GM18907 (cell line): ENCODE measurements around the gene ZBTB11.
"Not testable (repeated sequence)": the region's sequence is repeated elsewhere in the genome, so short reads cannot be mapped to it uniquely, and the experiment has no call there.

Experiments used
- ATAC-seq: cut with Tn5 transposase; IDR thresholded peaks from one replicate; pipeline ENCODE4 v1.9.1; 2021; ENCODE audit warnings: mild to moderate bottlenecking, moderate library complexity; ENCODE audit not compliant: unreplicated experiment

ZBTB11 gene

DNA sequence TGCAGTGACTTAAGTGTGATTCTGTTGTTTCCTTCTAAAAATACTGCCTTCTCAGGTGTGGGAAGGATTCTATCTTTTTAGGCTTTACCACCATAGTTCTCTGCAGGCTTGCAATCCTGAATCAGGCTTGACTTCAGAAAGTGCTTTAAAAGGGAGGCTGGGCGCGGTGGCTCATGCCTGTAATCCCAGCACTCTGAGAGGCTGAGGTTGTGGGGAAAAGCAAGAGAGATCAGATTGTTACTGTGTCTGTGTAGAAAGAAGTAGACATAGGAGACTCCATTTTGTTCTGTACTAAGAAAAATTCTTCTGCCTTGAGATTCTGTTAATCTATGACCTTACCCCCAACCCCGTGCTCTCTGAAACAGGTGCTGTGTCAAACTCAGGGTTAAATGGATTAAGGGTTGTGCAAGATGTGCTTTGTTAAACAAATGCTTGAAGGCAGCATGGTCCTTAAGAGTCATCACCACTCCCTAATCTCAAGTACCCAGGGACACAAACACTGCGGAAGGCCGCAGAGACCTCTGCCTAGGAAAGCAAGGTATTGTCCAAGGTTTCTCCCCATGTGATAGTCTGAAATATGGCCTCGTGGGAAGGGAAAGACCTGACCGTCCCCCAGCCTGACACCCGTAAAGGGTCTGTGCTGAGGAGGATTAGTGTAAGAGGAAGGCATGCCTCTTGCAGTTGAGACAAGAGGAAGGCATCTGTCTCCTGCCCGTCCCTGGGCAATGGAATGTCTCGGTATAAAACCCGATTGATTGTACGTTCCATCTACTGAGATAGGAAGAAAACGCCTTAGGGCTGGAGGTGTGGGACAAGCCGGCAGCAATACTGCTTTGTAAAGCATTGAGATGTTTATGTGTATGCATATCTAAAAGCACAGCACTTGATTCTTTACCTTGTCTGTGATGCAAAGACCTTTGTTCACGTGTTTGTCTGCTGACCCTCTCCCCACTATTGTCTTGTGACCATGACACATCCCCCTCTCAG, 15.0 kb upstream of the ZBTB11 start:
- ATAC-seq = not testable (repeated sequence)

DNA sequence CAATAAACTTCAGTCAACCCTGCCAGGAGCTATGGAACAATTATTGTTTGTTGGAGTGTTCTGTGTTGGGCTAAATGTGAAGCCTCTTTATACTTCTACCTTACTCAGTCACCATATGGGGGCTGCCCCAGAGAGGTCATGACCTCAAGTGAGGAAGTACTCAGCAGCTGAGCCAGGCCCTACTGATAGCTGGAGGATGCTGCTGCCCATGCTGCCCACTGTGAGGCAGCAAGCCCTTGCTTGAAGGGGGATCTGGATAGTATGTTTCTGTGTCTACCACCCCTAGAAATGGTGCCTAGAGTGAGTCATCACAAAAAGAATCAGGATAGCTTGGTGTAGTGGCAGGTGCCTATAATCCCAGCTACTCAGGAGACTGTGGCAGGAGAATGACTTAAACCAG, 14.0 kb upstream of the ZBTB11 start:
- ATAC-seq = peak; percentile 53

DNA sequence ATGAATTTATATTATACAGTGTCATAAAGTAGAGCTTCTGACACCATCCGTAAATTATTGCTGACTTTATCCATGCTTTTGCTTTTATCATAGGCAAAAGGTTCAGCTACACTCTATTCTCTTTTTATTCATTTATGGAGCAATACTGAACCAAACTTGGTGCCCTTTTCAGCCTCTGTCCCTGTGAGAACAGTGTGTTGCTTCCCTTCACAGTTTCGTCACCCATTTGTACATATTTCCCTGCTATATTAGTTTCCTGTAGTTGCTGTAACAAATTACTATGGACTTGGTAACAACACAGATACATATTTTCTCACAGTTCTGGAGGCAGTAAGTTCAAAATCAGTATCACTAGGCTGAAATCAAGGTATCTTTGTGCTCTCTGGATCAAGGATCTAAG, 12.4 kb upstream of the ZBTB11 start:
- no peak for ATAC-seq

DNA sequence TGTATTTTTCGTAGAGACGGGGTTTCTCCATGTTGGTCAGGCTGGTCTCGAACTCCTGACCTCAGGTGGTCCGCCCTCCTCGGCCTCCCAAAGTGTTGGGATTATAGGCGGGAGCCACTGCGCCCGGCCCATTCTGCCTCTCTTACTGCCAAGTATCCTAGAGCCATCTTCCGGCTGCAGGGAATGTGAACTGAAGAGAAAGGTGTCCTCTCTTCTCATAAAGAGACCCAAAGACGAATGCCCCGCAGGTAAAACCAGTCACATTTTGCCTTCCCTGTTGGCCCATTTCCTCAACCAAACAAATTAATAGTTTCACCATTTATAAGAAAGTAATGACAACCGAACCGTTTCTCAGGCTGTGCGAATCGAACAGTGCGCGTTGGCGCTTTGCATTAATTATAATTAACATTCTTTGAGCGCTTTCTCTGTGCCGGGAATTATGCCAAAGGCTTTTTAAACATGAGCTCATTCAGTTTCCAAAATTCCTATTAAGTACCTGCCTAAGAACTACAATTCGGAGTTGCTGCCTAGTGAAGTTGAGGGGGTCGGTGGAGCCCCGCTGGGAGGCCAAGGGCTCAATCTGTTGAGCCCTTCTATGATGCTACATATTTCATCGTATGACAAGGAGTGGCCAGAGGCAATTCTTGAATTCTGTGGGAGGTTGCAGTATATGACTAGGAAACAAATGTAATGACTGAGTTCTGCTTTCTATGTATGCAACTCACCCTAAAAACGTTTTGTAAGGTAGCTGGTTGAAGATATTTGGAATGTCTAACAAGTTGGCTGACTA, 10.4 kb upstream of the ZBTB11 start:
- no peak for ATAC-seq

DNA sequence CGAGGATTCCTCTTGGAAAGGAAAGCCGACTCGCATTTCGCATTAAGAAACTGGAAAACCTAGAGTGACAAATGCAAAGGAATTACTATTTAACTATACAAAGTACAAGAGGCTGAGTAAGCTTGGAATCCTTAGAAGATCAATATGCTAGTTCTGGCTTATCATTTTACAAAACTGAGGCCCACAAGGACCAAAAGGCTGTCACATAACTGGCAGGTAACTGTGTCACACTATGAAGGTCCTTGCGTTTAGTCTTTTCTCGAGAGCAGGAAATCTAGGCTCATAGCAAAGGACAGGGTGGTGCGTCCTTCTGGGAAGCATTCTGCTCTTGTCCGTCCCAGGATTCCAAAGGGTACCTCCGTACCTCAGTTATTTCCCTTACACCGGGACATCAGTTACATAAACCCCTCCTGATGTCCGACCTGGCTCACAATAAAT, 9.0 kb upstream of the ZBTB11 start:
- ATAC-seq = no peak

DNA sequence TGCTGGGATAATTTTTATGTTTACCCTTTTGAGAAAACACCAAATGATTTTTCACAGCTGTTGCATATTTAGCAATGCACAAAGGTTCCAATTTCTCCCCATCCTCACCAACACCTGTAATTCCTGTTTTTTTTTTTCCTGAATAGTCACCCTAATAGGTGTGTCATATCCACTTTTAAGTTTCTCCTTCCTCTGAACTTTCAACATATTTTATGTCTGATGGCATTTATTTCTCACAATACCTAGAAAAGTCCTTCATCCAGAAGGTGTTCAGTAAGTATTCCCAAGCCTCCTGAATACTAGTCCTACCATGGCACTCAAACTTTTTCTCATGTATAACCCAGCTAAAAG, 8.1 kb upstream of the ZBTB11 start:
- ATAC-seq = no peak

DNA sequence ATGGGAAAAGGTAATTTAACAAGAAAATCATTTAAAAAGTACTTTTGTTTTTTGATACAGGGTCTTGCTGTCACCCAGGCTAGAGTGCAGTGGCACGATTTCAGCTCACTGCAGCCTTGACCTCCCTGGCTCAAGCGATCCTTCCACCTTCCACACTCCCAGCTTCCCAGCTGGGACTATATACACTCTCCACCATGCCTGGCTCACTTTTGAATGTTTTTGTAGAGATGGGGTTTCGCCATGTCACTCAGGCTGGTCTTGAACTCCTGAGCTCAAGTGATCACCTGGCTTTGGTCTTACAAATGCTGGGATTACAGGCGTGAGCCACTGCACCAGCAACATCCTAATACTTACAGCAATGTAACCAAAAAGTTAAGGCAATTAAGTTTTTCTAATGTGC, 3.5 kb upstream of the ZBTB11 start:
- ATAC-seq = no peak

DNA sequence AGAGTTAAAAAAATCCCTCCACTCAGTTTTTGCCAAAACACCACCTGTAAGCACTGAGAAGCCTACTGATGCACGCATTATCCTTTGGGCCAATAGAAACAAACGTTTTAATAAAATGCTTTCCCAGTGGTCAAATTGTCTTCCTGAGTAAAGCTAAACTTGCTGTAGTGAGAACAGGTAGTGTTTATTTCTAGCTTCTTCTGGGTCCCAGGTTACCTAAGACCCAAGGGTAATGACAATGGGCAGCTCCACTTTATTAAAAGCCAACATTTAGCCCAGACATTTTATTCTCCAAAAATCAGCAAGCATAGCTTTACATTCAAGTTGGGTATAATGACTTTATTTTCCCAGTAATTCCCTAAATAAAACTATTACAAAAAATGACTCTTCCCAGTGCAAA, 1.9 kb upstream of the ZBTB11 start:
- not testable (repeated sequence) for ATAC-seq

DNA sequence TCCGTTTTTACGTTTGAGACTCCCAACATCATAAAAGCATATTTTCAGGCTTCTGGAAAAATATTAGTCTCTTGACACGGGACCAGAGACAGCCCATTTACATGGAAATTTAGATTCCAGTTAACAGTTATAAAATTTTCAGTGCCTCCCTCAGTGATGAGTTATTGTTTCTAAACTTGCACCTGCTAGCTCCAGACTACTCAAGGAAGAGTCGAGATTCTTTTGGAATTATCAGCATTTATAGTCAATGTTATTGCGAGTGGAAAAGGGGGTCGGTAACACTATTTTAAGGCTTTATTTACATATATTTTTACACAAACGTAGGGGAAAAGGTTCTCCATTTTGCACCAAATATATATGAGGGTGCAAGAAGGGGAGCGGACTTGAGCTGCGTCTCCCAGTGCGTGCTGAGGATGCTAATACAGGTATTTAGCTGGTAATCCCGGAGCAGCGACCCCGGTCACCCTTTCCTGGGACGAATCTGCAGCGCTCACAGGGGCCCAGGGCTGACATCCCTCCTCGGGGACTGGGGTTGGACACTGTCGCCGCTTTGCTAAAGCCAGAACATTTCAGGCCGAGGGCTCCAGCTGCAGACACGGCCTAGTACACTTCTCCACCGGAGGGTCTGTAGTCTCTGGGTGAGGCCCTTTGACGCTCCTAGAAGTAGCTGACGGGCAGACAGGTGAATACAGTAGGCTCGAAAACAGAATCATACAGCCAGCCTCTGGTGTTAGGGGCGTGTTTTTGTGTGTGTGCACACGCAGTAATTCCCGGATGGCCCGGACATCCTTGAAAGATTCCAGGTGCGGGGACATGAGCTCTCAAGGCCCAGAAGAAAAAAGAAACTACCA, 729 bp upstream of the ZBTB11 start:
- ATAC-seq = no peak

DNA sequence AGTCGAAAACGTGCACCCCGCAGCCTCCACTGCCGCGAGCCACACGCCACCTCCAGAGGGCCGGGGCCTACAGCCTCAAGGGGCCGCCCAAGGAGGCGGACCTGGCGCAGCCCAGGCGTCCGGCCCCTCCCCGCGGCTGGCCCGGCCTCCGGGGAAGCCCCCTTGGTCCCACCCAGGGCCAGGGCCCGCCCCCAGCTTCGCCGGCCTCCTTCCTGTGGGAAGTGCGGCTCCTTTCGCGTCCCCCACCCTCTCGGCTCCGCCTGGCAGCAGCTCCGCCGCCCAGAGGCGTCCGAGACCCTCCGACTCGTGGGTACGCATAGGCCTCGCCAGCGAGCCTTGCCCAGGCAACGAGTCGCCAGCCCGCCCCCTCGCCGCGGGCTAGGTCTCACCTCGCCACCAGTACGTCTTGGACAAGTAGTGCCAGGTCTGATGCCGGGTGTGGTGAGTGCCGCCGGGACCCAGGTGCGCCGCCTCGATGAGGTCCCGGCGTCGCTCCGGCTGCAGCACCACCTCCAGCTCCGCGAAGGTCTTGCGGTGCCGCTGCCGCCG, 642 bp downstream of the ZBTB11 start:
- peak; percentile 87 for ATAC-seq

DNA sequence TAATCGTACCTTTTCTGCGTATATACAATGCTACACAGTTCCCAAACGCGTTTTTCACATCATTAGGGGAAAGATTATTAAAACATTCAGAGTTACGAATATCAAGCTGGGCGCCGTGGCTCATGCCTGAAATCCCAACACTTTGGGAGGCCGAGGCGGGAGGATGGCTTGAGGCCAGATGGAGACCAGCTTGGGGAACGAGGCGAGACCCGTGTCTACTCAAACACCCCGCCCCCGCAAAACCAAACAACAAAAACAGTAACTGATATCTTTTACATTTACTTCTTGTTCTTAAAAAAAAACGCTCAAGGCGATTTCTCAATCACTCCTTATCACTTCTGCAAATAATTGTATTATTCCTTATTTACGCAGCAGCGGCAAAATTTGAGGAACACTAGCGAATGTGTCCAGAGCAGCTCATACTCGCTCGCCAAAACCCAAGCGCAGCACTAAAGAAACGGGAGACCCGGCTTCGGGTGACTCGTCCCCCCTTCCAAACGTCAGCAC, 1.2 kb downstream of the ZBTB11 start:
- no peak for ATAC-seq

DNA sequence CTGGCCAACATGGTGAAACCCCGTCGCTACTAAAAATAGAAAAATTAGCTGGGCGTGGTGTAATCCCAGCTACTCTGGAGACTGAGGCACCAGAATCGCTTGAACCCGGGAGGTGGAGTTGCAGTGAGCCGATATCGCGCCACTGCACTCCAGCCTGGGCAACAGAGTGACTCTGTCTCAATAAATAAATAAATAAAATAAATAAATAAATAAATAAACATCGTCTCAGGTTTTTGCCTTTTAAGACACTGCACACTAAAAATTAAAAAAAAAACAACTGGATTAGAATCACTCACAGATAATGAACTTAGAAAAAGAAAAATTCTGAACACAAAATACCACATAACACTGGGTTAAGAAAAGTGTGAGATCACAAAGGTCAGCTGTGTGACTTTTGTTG, 2.4 kb downstream of the ZBTB11 start:
- ATAC-seq = no peak

DNA sequence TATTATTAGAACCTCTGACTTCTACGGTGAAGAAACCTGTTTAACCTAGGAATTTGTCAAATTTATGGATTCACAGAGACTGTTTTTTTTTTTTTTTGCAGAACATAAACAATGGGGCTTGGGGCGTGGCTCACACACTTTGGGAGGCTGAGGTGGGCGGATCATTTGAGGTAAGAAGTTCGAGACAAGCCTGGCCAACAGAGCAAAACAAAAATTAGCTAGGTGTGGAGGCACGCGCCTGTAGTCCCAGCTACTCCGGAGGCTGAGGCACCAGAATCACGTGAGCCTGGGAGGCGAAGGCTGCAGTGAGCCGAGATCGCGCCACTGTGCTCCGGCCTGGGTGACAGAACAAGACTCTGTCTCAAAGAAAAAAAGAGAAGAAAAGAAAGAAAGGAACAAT, 3.0 kb downstream of the ZBTB11 start:
- no peak for ATAC-seq

DNA sequence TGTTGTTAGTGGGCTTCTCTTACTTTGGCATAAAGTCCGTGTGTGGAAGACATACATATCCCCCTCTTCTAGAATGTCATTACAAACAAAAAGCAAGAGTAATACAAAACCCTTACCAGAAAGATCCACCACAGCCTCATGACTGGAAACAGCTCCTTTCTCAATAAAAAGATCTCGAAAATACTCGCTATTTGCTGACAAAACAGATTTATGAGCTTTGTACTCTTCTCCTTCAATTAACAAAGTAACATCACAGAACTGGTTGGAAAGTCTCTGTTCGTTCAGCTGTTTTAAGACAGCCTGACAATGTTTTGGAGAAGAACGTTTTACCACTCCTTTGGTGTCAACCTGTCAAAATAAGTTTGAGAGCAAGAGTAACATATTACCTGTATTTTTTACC, 5.9 kb downstream of the ZBTB11 start:
- no peak for ATAC-seq

DNA sequence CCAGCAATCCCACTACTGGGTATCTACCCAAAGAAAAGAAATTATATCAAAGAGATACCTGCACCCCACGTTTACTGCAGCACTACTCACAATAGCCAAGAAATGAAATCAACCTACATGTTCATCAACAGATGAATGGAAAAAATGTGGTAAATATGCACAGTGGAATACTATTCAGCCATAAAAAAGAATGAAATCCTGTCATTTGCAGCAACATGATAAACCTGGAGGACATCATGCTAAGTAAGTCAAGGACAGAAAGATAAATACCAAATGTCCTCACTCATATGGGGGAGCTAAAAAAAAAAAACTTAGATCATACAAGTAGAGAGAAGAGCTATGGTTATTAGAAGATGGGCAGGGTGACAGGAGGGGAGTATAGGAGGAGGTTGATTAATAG, 9.1 kb downstream of the ZBTB11 start:
- no peak for ATAC-seq

DNA sequence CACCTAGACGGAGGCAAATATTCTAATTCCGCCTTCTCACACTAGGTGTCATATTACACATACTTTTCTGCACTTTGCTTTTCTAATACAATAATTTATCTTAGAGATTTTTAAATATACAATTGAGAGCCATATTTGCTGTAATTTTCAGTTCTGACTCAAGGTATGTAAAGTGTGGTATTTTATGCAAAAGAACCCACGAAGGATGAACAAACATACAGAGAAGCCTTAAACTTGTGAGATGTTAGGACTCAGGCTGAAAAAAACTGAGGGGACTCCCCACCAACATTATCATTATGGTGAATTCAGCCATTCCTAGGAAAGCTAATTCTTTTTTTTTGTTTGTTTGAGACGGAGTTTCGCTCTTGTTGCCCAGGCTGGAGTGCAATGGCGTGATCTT, 9.6 kb downstream of the ZBTB11 start:
- ATAC-seq = no peak

DNA sequence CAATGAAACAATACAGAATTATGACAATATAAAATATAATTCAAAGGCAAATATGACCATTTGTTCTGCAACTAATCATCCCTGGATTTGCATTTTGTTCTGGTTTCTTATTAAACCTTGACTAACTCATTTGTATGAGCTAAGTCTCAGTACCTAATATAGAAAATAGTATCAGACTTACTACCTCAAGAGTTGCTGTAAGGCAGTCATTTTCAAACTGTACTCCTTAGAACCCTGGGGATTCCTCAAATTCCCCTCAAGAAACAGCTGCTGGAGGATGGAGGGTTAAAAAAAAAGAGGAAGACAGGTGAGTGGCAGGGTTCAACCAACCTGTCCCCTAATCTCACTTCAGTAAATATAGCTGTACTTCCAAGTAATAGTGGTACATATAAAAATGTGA, 11.1 kb downstream of the ZBTB11 start:
- ATAC-seq = peak; percentile 48

DNA sequence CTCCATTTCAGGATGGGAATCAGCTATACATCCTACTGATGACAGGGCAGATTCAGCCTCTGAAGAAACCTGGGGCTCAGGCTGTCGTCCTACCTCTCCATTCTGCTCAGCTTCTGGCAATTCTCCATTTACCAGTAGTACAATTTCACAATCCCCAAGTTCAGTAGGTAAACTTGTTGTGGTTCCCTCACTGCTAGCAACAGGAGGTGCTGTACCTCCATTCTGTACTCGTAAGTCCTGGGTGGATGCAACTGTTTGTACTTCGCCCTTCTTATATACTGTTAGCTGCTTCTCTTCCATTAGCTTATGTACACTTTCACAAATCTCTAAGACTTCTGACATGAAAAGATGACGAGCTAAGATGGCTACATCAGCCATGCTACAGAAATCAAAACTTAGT, 11.6 kb downstream of the ZBTB11 start:
- no peak for ATAC-seq

DNA sequence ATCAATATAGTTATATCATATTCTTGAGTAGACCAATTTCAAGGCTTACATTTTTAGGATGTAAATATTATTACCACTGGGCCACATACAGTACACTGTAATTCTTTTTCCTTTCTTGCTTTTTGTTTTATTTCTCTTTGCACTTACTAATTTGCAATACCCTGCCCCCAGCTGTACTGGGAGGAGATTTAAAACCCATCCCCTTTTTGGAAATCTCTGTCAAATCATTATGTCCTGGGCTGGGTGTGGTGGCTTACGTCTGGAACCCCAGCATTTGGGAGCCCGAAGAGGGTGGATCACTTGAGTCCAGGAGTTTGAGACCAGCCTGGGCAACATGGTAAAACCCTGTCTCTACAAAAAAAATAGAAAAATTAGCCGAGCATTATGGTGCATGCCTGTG, 16.2 kb downstream of the ZBTB11 start:
- ATAC-seq = no peak

DNA sequence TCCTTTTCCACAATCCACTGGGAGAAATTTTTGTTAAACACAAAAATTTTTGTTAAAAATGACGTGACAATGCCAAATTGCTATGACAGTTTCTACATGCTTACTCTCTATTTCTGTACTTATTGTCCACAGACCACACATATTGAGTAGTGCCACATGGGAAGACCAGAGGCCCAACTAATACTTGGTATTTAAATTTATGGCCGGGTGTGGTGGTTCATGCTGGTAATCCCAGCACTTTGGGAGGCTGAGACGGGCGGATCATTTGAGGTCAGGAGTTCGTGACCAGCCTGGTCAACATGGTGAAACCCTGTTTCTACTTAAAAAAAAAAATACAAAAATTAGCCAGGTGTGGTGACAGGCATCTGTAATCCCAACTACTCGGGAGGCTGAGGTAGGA, 20.3 kb downstream of the ZBTB11 start:
- no peak for ATAC-seq

DNA sequence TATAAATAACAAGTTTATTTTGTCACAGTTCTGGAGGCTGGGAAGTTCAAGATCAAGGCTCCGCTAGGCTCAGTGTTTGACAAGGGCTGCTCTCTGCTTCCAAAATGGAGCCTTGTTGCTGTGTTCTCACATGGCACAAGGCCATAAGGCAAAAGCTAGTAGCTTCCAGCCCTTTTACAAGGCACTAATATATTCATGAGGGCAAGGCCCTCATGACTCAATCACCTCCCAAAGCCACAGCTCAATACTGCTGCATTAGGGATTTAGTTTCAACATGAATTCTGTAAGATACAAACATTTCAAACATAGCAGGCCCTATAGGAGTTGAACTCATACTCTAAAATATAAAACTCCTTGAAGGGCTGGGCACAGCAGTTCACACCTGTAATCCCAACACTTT, 30.2 kb downstream of the ZBTB11 start:
- no peak for ATAC-seq
